NCI-H446 (cell line): ENCODE data around the gene CST5.
A peak's percentile ranks its signal among the peaks of the same experiment; 100 is the strongest.
"Not testable (repeated sequence)": the region's sequence is repeated elsewhere in the genome, so short reads cannot be mapped to it uniquely, and the experiment has no call there.

Source experiments
- DNase-seq, 2 experiments: peaks; one replicate each; lab custom pipeline; 2025; lab: John Stamatoyannopoulos, UW

Gene CST5, protein sequence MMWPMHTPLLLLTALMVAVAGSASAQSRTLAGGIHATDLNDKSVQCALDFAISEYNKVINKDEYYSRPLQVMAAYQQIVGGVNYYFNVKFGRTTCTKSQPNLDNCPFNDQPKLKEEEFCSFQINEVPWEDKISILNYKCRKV

DNA sequence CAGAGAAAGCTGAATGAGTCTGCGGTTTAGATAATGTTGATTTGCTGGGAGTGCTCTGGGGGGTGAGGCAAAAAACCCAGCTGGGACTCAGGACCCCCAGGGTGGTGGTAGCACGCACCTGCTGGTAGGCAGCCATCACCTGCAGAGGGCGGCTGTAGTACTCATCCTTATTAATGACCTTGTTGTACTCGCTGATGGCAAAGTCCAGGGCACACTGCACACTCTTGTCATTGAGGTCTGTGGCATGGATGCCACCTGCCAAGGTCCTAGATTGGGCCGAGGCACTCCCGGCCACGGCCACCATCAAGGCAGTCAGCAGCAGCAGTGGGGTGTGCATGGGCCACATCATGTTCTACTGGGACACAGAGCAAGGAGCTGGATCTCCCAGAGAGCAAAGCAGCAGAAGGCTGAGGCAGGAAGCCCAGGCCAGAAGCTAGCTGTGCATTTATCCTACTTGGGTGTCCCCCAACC lies at the start of gene CST5:
Gene CST5 (minus strand): TSS at position 421 of the 471 bp plus-strand sequence. CDS start 72 bp downstream, at position 349.
- no peak for DNase-seq

DNA sequence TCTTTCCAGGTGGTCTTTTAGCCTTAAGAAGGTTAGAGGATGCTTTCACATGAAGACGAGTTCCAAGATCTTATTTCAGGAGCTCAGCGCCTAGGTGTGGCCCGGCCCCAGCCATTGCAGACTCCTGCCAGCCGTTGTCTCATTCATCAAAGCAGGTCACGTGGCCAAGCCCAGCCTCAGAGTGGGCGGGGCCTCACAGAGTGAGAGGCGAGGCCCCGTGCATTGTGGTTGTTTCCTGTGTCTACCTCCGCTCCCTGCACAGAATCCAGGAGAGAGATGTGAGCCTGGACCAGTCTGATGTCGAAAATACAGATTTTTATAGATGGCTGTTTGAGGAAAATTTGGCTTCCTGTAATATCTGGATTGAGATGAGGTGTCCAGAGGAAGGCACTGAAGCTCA lies 49.2 kb upstream of the CST5 start:
- DNase-seq, result no peak

DNA sequence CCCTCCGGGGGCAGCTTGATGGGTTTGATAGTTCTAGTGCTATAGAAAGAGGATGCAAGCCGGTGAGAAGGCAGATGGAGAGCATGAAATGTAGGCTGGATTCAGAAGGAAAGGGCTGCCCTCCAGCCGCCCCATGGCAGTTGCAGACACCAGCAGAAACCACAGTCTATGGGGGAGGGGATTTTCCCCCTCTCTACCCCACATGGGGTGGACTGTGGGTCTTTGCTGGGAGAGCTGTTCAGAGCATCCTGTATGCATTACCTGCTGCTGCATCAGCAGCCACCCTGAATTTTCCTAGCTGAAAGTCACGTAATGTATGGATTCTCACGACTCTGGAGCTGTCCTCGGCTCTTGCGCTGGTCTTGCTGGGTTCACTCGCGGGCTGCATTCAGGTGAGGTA lies 48.8 kb upstream of the CST5 start:
- DNase-seq, result no peak

DNA sequence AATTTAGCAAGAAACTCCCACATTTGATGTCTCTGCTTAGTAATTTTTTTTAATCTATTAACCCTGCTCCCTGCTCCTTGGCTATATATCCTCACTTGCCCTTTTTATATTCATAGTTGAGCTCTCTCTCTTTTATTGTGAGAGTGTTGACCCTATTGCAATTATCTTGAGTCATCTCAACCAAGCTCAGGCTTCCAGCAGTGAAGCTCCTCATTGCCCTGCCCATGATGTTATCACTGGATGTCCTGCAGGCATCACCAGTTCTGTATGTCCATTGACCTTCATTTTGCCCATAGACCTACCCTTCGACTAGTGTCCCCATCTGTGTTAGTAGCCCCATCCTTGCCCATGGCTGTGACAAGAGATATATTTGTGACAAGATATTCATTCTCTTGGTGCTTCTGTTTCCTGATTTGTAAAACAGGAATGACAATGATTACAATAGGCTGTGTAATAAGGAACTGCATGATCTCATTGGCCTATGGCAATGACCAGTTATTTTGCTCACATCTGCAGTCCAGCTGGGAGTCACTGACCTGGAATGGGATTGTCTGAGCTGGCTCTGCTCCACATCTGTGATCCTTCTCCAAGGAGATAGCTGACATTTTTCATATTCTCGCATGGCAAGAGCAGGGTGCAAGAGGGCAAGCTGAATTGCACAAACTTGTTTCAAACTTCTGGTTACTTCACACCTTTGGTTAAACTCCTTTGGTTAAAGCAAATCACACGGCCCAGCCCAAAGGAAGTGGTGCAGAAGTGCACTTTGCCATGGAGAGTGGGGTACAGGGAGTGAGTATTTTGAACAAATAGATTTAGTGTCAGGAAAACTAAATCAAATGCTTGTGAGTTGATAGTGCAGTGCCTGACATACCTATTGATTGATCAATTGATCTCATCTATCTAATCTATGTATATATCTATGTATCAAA lies 47.7 kb upstream of the CST5 start:
- DNase-seq, result no peak

DNA sequence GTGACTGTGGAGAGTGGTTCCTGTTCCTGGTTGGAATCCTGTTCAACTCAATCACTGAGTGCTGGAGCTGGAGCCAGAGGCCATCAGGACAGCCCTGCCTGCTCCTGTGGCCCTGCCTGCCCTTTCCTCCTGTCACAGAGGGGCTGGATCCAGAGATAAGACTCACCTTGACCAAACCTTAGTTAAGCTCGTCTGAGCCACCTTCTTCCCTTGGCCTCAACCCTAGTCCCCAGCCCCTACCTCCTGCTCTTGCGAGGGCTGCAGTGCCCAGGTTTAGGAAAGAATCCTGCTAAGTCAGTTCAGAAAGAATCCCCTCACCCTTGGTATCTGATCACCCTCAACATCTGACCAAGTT lies 47.0 kb upstream of the CST5 start:
- DNase-seq, result no peak

DNA sequence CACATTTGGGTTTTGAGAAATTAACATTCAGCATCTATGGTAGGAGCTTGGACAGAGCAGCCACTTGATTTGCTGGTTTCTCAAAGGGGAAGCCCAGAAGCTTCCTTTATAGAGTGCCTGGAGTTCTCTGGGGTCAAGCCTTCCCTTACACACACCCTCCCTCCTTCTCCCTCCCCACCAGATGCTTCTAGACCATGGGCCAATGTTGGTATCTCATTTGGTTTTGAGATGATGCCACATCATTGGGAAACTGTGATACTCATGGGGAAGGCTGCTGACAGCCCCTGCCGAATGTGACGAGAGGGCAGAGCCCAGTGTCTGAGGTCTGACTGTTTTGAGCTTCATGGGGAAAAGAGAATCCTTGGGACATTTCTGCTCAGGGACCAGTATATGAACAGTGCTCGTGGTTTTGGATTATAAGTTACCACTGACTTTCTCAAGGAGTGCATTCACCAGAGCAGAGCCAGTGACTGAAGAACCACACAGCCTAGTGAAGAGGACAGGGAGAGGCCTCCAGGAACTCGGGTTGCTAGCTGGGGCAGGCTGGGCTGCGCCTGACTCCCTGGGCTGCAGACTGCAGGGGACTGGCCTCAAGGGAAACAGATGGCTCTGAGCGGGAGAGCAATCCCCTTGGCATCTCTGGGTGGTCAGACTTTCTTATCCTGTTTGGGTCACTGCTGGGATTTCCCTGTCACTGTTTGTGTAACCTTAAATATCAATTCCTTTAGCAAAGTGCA lies 46.4 kb upstream of the CST5 start:
- DNase-seq, result no peak

DNA sequence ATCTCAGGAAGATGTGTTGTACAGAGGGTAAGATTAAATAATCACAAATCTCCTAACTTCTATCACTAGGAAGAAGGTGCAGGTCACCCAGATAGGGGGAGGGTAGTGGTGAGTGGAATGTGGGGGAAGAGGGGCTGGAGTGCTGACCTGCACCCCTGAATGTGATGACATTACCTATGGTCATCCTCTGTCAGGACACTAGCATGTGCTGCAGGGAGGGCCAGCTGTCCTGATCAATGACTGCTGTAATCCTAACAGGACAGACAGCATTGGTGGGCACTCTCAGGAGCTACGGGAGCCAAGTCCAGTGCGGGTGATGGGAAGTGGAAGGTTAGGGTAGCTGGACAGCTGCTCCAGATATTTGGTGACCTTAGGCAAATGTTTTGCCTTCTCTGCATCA lies 45.2 kb upstream of the CST5 start:
- DNase-seq, result no peak

DNA sequence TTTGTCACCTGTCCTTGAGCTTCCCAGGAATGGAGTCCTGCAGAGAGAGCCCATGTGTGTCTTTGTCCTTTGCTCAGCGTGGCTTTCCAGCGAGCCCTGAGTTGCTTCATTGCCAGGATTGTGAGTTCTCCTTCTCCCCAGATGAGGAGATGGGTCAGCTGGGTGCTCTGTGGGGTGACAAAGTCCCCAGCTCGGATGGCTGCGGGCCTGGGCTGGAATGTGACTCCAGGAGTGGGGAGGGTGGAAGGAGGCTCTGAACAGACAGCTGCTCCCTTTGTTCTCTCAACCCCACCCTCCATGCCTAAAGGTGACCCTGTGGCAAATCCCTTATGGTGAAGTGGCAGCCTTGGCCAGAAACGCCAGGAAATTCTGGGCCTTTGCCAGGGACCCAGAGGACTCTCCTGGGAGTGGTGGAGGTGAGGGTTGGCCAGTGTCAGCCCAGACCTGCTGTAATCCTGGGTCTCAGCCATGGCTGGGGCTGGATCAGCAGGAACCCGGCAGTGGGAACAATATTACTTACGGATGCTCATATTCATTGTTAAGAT lies 44.4 kb upstream of the CST5 start:
- DNase-seq, result no peak

DNA sequence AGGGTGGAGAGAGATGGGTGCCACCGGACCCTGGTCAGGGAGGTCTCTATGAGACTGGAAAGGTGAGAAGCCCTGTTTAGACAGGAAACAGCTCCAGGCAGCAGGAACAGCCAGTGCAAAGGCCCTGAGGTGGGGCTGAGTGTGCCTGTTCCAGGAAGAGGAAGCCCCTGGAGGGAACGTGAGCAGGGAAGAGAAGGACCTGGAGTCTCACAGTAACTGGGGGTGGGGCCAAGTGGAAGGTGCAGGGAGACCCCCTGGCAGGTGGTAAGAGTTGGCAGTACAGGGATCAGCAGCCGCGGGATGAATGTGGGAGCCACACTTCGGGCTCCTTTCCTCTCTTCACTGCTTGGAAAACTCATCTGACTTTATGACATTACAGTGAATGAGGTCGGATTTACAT lies 43.8 kb upstream of the CST5 start:
- no peak for DNase-seq

DNA sequence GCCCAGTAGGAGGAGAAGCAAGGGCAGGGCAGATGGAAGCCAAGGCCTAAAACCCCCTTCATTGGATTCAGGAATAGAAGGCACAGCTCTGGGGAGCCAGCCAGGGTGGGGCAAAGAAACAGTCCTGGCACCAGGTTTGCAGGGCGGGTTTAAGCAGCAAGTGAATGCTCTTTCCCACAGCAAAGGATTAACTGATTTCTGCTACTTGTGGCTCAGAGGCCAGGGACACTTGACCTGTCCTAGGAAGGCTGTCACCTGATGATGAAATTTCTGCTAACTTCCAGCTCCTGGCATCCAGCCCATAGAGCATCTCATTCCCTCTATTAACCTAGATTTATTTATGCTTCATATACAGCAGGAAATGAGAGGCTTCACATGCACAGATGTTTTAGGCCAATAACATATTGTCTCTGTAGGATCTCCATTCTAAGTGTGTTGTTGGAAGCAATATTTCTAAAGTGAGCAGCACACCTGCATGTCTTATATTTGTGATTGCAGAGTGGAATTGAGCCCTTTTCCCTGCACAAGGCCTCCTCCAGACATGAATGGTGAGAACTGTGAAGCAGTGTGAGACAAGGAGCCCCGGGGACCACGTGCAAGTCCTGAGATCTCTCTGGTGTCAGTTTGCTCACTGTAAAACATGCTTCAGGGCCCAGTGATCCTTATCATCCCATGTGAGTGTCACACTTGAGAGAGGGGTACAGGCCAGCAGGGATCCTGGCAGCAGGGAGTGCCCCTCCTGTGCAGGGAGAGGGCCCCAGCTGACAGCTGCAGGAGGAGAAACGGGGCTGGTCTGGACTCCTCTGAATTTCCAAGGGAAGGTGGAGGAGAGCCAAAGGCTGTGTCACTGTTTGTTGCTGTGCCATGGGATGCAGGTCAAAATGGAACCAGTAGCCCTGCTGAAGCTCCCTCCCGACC lies 41.1 kb upstream of the CST5 start:
- no peak for DNase-seq

DNA sequence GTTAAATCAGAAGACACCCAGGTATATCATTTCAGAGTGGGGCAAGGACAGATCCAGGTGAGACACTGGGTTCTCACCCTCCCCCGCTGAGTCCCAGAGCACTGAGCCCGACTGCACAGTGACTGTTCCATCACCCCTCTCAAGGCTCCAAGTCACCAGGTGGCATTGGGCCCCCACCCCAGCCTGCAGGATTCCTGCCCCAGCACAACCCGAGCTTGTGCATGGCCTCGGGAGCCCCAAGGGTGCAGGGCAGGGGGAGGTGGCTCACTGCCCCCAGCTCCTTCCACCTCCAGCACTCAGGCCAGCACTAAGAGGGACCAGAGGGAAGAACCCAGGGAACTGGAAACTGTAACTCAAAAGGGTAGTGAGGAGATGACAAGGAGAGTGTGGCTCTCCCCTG lies 39.3 kb upstream of the CST5 start:
- DNase-seq, result no peak

DNA sequence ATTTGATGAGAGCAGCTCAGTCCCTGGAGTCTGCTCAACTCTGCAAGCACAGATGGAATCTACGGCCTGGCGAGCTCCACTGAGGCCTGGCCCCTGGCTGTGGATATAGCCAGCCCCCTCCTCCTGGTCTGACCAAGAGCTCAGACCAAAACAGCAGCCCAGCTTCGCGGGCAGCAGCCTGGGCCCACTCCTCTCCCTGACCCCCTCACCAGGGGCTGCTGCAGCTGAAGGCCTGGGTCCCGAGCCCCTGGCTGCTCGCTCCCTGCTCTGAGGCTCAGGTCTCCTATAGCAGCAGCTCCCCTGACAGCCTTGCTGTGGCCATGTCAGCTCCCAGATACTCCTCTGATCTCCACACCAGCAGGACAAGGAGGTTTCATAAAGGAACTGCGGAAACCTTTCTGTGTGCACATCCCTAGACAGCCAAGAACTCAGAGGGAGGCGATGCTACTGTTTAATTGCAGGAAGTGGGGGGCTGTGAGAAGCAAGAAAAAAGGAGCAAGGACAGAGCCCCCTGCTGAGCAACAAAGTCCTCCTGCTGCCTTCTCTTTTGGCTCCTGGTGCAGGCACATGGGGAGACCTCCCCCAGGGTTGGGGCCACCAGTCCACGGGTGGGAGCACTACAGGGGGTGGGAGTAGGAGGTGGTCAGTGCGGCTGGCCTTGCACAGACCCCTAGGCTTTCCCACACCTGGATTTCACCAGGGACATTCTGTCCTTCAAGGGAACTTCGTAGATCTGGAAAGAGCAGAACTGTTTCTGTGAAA lies 38.7 kb upstream of the CST5 start:
- DNase-seq, result no peak

DNA sequence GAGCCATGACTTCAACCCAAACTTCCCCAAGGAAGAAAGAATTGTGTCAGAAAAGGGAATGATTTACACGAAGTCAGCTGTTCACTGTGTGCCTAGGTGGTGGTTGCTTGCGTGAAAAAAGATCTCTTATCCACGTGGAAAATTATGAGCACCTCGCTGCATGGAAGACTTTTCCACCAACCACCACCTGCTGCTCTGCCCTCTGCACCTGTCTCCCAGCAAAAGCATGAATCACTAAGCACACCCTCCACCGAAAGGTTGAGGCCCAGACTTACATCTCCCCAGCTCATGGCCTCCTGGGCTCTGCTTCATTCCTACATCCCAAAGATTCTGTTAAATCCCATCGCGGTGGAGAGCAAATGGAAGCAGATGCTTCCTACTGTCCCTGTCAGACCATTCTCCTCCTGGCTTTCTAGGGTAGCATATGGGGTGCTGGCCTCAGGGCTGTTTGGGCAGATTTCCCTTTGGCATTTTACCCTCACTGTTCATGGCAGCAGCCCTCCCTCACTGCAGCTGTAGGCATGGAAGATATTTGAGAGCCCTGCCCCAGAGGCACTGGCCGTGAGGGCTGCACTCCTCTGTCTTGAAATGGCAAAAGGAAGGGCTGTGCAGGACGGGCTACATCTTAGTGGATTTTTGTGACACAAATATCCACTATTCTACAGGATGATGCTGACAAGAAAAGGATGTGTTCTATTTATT lies 37.6 kb upstream of the CST5 start:
- peak in 1 of 2 experiments; percentile 4 for DNase-seq

DNA sequence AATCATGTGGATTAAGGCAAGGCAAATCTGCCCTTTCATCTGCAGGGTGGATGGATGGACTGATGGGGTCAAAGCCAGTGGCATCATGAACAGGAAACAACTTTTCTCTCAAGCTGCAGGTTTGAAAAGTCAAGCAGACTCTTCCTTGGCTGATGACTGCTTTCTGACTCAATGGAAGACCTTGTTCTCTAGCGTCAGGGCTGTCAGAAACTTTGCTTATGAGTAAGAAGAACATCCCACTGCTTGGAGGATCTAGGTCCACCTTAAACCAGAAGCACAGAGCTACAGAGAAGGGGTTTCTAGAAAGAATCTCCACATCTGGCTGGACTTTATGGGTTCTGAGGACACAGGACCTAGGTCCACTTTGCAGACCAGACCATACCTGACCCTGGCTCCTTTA lies 36.3 kb upstream of the CST5 start:
- DNase-seq, result no peak

DNA sequence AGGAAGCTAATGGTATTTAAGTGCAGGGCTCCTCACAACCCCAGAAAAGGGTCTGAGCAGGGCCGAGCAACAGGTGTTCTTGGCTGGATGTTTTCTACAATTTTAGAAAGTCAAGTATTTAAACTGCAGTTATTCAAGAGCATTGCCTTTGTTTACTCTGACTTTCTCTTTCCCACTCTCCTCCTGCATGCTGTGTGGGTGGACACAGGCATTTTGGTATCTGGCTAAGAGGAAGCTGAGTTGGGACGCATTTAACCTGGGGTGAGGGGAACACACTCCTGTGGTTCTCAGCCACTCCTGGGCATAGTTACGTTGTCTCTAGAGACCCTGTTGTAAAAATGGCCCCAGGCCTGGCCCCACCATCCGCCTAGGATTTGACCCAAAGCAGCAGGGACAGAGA lies 34.9 kb upstream of the CST5 start:
- DNase-seq, result not testable (repeated sequence)

DNA sequence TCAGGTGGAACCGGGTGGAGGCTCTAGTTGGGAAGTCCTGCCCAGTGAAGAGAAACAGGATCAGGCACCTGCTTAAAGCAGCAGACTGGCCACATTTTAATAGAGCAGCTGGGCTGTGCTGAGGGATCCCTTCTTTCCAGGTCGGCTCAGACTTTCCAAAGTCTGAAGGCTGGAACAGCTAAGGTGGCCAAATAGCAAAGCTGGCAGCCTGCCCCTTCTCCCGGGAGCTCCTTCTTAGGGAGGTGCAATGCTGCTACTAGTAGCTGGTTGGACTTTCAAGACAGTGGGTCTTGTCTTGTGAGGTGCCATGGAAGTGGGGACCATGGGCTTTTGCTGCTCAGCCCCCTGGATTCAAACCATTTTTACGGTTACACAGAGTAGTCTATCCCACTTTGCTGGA lies 30.7 kb upstream of the CST5 start:
- no peak for DNase-seq

DNA sequence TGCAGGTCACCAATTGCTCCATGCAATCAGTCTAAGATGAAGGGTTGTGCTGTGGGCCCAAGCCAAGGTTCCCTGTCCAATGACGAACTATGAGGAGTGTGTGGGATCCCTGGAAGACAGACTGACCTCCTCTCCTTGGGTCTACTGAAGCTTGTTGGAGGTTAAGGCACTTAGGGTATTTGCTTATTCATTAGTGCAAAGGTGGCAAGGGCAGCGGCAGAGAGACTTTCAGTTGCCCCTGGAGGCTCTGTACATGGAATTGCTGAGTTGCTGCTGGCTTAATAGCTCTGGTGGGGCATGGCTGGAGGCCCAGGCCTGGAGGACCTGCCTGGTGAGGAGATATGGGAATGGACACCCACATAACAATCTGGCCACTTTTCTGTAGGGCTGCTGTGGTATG lies 29.8 kb upstream of the CST5 start:
- DNase-seq, result no peak

DNA sequence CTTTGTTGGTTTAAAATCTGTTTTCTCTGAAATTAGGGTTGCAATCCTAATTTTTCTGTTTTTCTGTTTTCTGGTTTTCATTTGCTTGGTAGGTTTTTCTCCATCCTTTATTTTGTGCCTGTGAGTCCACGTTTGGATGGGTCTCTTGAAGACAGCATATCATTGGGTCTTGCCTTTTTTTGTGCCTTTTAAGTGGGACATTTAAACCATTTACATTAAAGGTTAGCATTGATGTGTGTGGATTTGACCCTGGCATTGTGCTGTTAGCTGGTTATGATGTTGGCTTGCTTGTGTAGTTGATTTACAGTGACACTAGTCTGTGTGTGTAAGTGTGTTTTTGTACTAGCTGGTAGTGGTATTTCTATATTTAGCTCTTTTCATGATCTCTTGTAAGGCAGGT lies 28.0 kb upstream of the CST5 start:
- DNase-seq, result no peak

DNA sequence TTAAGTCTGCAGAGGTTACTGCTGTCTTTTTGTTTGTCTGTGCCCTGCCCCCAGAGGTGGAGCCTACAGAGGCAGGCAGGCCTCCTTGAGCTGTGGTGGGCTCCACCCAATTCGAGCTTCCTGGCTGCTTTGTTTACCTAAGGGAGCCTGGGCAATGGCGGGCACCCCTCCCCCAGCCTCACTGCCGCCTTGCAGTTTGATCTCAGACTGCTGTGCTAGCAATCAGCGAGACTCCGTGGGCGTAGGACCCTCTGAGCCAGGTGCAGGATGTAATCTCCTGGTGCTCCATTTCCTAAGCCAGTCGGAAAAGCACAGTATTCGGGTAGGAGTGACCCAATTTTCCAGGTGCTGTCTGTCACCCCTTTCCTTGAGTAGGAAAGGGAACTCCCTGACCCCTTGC lies 22.8 kb upstream of the CST5 start:
- not testable (repeated sequence) for DNase-seq

DNA sequence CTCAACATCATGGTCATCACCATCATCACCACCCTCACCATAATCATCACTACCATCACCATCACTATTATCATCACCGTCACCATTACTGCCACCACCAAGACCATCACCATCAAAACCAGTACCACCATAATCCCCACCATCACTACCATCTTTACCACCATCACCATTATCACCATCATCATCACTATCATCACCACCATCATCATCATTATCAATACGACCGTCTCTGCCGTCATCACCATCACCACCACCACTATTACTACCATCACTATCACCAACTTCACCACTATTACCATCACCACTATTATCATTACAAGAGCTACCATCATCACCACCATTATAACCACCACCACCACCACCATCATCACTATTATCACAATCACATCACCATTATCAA lies 11.3 kb upstream of the CST5 start:
- DNase-seq, result not testable (repeated sequence)
